Lung (tissue), 12 donors: ENCODE measurements around the gene GPR137. TPM values are rescaled to one million over a fixed set of nuclear protein-coding genes. Genes with fewer than 3 reads are reported as not detected.
A peak's percentile ranks its signal among the peaks of the same experiment; 100 is the strongest.

ENCODE experiments used
- ATAC-seq: fragments of 200-7000 bp; cut with Tn5 transposase; one replicate; pipeline ENCODE4 v1.9.1; 2020; ENCODE audit warnings: moderate number of reproducible peaks; ENCODE audit not compliant: insufficient read depth, low FRiP score
- DNase-seq, 3 donors: peaks; one replicate each; pipeline ENCODE4 v3.0.0-alpha.2; 2013 to 2017
- H3K27ac ChIP-seq, 2 donors: one replicate each; pipeline ENCODE4 v1.5.1; 2013; ENCODE audit warnings: mild to moderate bottlenecking in 2 of 2, moderate library complexity in 2 of 2, control low read depth in 1 of 2, inconsistent platforms in 1 of 2, low read depth in 1 of 2, low read length in 1 of 2
- H3K27me3 ChIP-seq, 3 donors: one replicate each; pipeline ENCODE4 v1.5.1; 2013; ENCODE audit warnings: low read length in 2 of 3; ENCODE audit not compliant: control insufficient read depth in 3 of 3, insufficient read depth in 3 of 3
- H3K36me3 ChIP-seq, 4 donors: one replicate each; pipeline ENCODE4 v1.5.1; 2013; ENCODE audit warnings: low read length in 4 of 4, mild to moderate bottlenecking in 1 of 4, moderate library complexity in 1 of 4; ENCODE audit not compliant: control insufficient read depth in 4 of 4, insufficient read depth in 4 of 4
- H3K4me1 ChIP-seq, 5 donors: one replicate each; pipeline ENCODE4 v1.5.1; 2013; ENCODE audit warnings: low read length in 5 of 5, mild to moderate bottlenecking in 2 of 5, moderate library complexity in 1 of 5; ENCODE audit not compliant: control insufficient read depth in 5 of 5, insufficient read depth in 5 of 5
- H3K4me3 ChIP-seq: one replicate; pipeline ENCODE4 v1.5.1; 2013; ENCODE audit warnings: mild to moderate bottlenecking, control low read depth, moderate library complexity
- H3K9ac ChIP-seq, 2 donors: one replicate each; pipeline ENCODE4 v1.5.1; 2013; ENCODE audit warnings: low read length in 2 of 2, control low read depth in 1 of 2; ENCODE audit not compliant: insufficient read depth in 1 of 2
- H3K9me3 ChIP-seq, 4 donors: one replicate each; pipeline ENCODE4 v1.5.1; 2013; ENCODE audit warnings: low read length in 3 of 4, mild to moderate bottlenecking in 1 of 4, moderate library complexity in 1 of 4; ENCODE audit not compliant: control insufficient read depth in 4 of 4, insufficient read depth in 3 of 4
- CTCF ChIP-seq: IDR thresholded peaks from 2 replicates; pipeline ENCODE4 v1.5.1; 2012; ENCODE audit warnings: mild to moderate bottlenecking; ENCODE audit errors: control extremely low read depth, extremely low read depth
- WGBS, 2 donors: extraction: QIAGEN DNeasy Blood & Tissue Kit; methylation state at CpG; one replicate each; pipeline ENCODE4 v1.1.7; 2013; 5-methylcytosine and 5-hydroxymethylcytosine counted together
- polyA plus RNA-seq, 2 donors: library from polyadenylated mRNA; stranded (reverse); fragments of 200-250 nt; gene quantifications; one replicate each; pipeline ENCODE4 v1.2.1, GENCODE V29; 2013
- total RNA-seq, 2 donors: library from RNA; depleted of rRNA in 1 of 2; stranded (reverse); fragments of >200 nt in 1 of 2; gene quantifications; one replicate each; pipeline ENCODE4 v1.2.1, GENCODE V29; 2014 to 2021
- donor health status: control.
- donor health status: control.
- donor health status: Bipolar disorder and iron deficiency.
- donor health status: healthy.
- donor health status: DM: yes; HTN: yes; CAD: no.

GPR137 gene
- total and polyA plus RNA-seq, 4 donors: 14.5 to 59.1 (median 27.5) TPM

DNA sequence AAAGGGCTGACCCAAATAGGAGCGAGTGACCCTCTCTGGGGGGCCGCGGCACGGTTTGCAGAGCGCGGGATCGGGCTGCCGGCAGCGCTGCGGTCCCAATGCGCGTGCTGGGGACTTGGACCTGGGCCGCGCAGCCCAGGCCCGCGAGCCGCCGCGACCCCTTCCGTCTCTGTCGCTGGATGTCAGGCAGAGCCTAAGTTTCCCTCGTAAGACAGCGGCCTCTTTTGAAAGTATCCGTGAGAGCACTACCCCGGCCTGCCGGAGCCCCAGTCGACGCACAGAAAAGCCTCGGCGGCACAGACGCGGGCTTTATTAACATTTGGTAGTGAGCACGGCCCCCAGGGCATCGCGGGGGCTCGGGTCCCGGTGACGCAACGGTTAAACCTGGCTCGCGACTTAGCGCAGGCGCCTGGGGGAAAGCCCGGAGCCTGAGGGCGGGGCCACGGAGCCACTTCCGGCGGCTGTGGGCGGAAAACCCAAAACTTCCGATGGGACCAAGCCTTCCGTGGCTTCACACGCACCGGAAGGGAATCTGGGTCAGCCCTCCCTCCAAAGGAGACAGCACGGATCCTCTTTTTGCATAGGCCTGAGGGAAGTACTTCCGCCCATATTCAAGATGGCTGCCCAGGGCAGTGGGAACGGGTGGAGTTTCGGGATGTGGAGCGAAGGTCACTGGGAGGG lies 16.0 kb upstream of the GPR137 start:
- Histone ChIP-seq H3K36me3 (peaks cover 0 to 20% (median 11%) of the 10 kb centered on the region in 4 donors), H3K4me3 (peak overlapping the region; percentile 59), H3K9me3 (no peaks in the 10 kb centered on the region), H3K27ac (peak overlapping the region; percentile 96 to 99), H3K27me3 (no peaks in the 10 kb centered on the region), H3K4me1 (peaks cover 0 to 28% (median 8%) of the 10 kb centered on the region in 5 donors), H3K9ac (peak overlapping the region; percentile 26 to 87)
- peak; percentile 87 for ATAC-seq
- WGBS, 2 donors: 0% methylated on average over 55 to 58 of the region's 58 CpGs
- DNase-seq: peak; percentile 99 to 100 (median 100)
- TF ChIP-seq CTCF: no peak

- TF ChIP-seq CTCF: no peak
- no peak for DNase-seq
- H3K27ac ChIP-seq: no peak overlapping the region
- H3K4me3 ChIP-seq: no peak overlapping the region
- no peaks in the 10 kb centered on the region for H3K9me3 ChIP-seq
- WGBS, 2 donors: 94 to 95% methylated on average over 15 of the region's 15 CpGs
- H3K4me1 ChIP-seq: peaks cover 0 to 10% (median 0%) of the 10 kb centered on the region in 5 donors
- H3K36me3 ChIP-seq: peaks cover 0 to 15% (median 8%) of the 10 kb centered on the region in 4 donors
- H3K27me3 ChIP-seq: no peaks in the 10 kb centered on the region
- no peak overlapping the region for H3K9ac ChIP-seq
- ATAC-seq: no peak
Measured at GRCh38 chr11:64275031-64275800, 10.4 kb upstream of the GPR137 start.

- Histone ChIP-seq H3K4me3 (no peak overlapping the region), H3K27ac (no peak overlapping the region), H3K36me3 (peaks cover 0 to 15% (median 8%) of the 10 kb centered on the region in 4 donors), H3K9me3 (no peaks in the 10 kb centered on the region), H3K9ac (no peak overlapping the region), H3K4me1 (peaks cover 0 to 10% (median 0%) of the 10 kb centered on the region in 5 donors), H3K27me3 (no peaks in the 10 kb centered on the region)
- ATAC-seq: no peak
- TF ChIP-seq CTCF: no peak
- 95 to 100% methylated on average over 2 of the region's 2 CpGs for WGBS, 2 donors
- DNase-seq: no peak
Measured at GRCh38 chr11:64275841-64276240, 9.8 kb upstream of the GPR137 start.
